Peyer's patch (tissue), 4 donors: ENCODE results near the gene NACC2.

Experiments
- POLR2A ChIP-seq, 2 donors: fragments of 450-650 bp; IDR thresholded peaks; one replicate each; pipeline ENCODE4 v1.5.1; 2017; ENCODE audit warnings: antibody characterized with exemption in 2 of 2, mild to moderate bottlenecking in 2 of 2, moderate library complexity in 2 of 2
- TF ChIP-seq, protein P1 (sequence below), 6 experiments: fragments of 450-650 bp in 4 of 6; fragments of 200-600 bp in 2 of 6; sonication (generic) in 1 of 6; IDR thresholded peaks; one replicate each; pipeline ENCODE4 v1.5.1; 2017 to 2019; ENCODE audit warnings: antibody characterized with exemption in 6 of 6, mild to moderate bottlenecking in 3 of 6, moderate library complexity in 1 of 6

DNA sequence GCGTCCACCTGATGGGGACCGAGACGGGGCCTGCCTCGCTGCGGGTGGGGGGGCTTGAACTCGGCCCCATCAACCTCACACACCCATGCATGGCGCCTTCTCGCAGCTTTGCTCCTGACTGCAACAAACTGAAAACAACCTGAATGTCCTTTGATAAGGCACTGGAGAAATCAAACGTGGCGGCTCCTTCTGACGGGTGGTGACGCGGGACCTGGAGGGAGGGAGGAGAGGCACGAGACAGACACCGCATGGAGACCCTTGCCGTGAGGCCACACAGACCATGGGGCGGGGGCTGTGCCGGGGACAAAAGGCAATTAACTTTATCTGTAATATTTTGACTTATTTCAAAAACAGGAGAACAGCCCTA is 48.6 kb downstream of the NACC2 start:
- TF ChIP-seq, protein P1, sequence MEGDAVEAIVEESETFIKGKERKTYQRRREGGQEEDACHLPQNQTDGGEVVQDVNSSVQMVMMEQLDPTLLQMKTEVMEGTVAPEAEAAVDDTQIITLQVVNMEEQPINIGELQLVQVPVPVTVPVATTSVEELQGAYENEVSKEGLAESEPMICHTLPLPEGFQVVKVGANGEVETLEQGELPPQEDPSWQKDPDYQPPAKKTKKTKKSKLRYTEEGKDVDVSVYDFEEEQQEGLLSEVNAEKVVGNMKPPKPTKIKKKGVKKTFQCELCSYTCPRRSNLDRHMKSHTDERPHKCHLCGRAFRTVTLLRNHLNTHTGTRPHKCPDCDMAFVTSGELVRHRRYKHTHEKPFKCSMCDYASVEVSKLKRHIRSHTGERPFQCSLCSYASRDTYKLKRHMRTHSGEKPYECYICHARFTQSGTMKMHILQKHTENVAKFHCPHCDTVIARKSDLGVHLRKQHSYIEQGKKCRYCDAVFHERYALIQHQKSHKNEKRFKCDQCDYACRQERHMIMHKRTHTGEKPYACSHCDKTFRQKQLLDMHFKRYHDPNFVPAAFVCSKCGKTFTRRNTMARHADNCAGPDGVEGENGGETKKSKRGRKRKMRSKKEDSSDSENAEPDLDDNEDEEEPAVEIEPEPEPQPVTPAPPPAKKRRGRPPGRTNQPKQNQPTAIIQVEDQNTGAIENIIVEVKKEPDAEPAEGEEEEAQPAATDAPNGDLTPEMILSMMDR (IDR thresholded peaks at IDR 0.05) = no peak
- TF ChIP-seq POLR2A (IDR thresholded peaks at IDR 0.05) = no peak
